ENCODE data around the gene ERP27. TPM values are rescaled to one million over a fixed set of nuclear protein-coding genes. Genes with fewer than 3 reads are reported as not detected.

ERP27 gene
- total RNA-seq, 1 donor = not detected

- Histone ChIP-seq H3K4me1 (ENCODE audit: insufficient read depth, low read length) (no peaks in the 10 kb centered on the region), H3K36me3 (ENCODE audit: insufficient read depth, low read length) (no peaks in the 10 kb centered on the region), H2AFZ (ENCODE audit: low read length) (no peak overlapping the region), H3K4me3 (ENCODE audit: insufficient read depth, low read length) (no peak overlapping the region), H3K4me2 (ENCODE audit: insufficient read depth, low read length) (no peak overlapping the region), H3K79me2 (ENCODE audit: insufficient read depth, low read length) (no peaks in the 10 kb centered on the region), H4K20me1 (ENCODE audit: insufficient read depth, low read length) (no peaks in the 10 kb centered on the region), H3K27me3 (ENCODE audit: insufficient read depth, low read length) (peaks cover 6% of the 10 kb centered on the region), H3K27ac (ENCODE audit: low read depth, low read length) (no peak overlapping the region), H3K9me3 (ENCODE audit: low read depth, low read length) (no peaks in the 10 kb centered on the region)
- DNase-seq (ENCODE audit: insufficient read length, low spot score, missing footprints) = no peak
- TF ChIP-seq, protein P1, sequence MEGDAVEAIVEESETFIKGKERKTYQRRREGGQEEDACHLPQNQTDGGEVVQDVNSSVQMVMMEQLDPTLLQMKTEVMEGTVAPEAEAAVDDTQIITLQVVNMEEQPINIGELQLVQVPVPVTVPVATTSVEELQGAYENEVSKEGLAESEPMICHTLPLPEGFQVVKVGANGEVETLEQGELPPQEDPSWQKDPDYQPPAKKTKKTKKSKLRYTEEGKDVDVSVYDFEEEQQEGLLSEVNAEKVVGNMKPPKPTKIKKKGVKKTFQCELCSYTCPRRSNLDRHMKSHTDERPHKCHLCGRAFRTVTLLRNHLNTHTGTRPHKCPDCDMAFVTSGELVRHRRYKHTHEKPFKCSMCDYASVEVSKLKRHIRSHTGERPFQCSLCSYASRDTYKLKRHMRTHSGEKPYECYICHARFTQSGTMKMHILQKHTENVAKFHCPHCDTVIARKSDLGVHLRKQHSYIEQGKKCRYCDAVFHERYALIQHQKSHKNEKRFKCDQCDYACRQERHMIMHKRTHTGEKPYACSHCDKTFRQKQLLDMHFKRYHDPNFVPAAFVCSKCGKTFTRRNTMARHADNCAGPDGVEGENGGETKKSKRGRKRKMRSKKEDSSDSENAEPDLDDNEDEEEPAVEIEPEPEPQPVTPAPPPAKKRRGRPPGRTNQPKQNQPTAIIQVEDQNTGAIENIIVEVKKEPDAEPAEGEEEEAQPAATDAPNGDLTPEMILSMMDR (IDR thresholded peaks at IDR 0.05; ENCODE audit: extremely low read depth, low read depth, low read length) = no peak
Measured at GRCh38 chr12:14924541-14924940, 13.8 kb downstream of the ERP27 start.

GRCh38 chr12:14923944-14924343 lies 14.4 kb downstream of the ERP27 start:
- TF ChIP-seq, protein P1 (IDR thresholded peaks at IDR 0.05; ENCODE audit: extremely low read depth, low read depth, low read length) = no peak
- Histone ChIP-seq H3K27me3 (ENCODE audit: insufficient read depth, low read length) (peaks cover 3% of the 10 kb centered on the region), H3K79me2 (ENCODE audit: insufficient read depth, low read length) (no peaks in the 10 kb centered on the region), H3K27ac (ENCODE audit: low read depth, low read length) (no peak overlapping the region), H3K36me3 (ENCODE audit: insufficient read depth, low read length) (no peaks in the 10 kb centered on the region), H3K4me2 (ENCODE audit: insufficient read depth, low read length) (no peak overlapping the region), H3K4me1 (ENCODE audit: insufficient read depth, low read length) (no peaks in the 10 kb centered on the region), H2AFZ (ENCODE audit: low read length) (no peak overlapping the region), H3K9me3 (ENCODE audit: low read depth, low read length) (no peaks in the 10 kb centered on the region), H3K4me3 (ENCODE audit: insufficient read depth, low read length) (no peak overlapping the region), H4K20me1 (ENCODE audit: insufficient read depth, low read length) (no peaks in the 10 kb centered on the region)
- DNase-seq (ENCODE audit: insufficient read length, low spot score, missing footprints) = no peak

DNA sequence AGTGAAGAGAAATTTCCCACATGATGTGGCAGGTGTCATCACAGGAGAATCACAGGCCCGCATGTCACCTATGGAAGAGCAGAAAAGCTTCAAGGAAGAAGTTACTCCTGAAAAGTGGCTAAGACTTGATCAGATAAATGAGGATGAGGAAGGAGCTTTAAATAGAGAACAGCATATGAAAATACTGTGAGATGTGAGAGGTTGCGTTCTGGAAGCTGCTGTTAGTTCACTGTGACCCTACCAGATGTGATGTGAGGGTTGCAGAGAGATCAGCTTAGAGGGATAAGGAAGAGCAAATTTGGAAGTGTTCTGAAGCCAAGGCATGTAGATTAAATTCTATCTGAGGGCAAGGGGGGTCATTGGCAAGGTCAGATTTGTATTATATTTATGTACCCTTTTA lies 17.1 kb downstream of the ERP27 start:
- Histone ChIP-seq H3K4me3 (ENCODE audit: insufficient read depth, low read length) (no peak overlapping the region), H3K79me2 (ENCODE audit: insufficient read depth, low read length) (no peaks in the 10 kb centered on the region), H3K4me1 (ENCODE audit: insufficient read depth, low read length) (no peaks in the 10 kb centered on the region), H3K27me3 (ENCODE audit: insufficient read depth, low read length) (no peaks in the 10 kb centered on the region), H3K9me3 (ENCODE audit: low read depth, low read length) (no peaks in the 10 kb centered on the region), H4K20me1 (ENCODE audit: insufficient read depth, low read length) (no peaks in the 10 kb centered on the region), H3K4me2 (ENCODE audit: insufficient read depth, low read length) (no peak overlapping the region), H2AFZ (ENCODE audit: low read length) (no peak overlapping the region), H3K36me3 (ENCODE audit: insufficient read depth, low read length) (no peaks in the 10 kb centered on the region), H3K27ac (ENCODE audit: low read depth, low read length) (no peak overlapping the region)
- TF ChIP-seq, protein P1 (IDR thresholded peaks at IDR 0.05; ENCODE audit: extremely low read depth, low read depth, low read length) = no peak
- no peak for DNase-seq (ENCODE audit: insufficient read length, low spot score, missing footprints)

- H3K4me2 ChIP-seq (ENCODE audit: insufficient read depth, low read length) = no peak overlapping the region
- no peak for DNase-seq (ENCODE audit: insufficient read length, low spot score, missing footprints)
- H3K27me3 ChIP-seq (ENCODE audit: insufficient read depth, low read length) = no peaks in the 10 kb centered on the region
Measured at GRCh38 chr12:14920475-14921126, 17.7 kb downstream of the ERP27 start.

More at GRCh38 chr12:14920475-14921126, 17.7 kb downstream of the ERP27 start:
- H3K27ac ChIP-seq (ENCODE audit: low read depth, low read length) = no peak overlapping the region
- H4K20me1 ChIP-seq (ENCODE audit: insufficient read depth, low read length) = no peaks in the 10 kb centered on the region
- no peaks in the 10 kb centered on the region for H3K36me3 ChIP-seq (ENCODE audit: insufficient read depth, low read length)
- H3K79me2 ChIP-seq (ENCODE audit: insufficient read depth, low read length) = no peaks in the 10 kb centered on the region
- no peak overlapping the region for H3K4me3 ChIP-seq (ENCODE audit: insufficient read depth, low read length)
- H3K4me1 ChIP-seq (ENCODE audit: insufficient read depth, low read length) = no peaks in the 10 kb centered on the region
- H2AFZ ChIP-seq (ENCODE audit: low read length) = no peak overlapping the region
- TF ChIP-seq, protein P1 (IDR thresholded peaks at IDR 0.05; ENCODE audit: extremely low read depth, low read depth, low read length) = no peak
- no peaks in the 10 kb centered on the region for H3K9me3 ChIP-seq (ENCODE audit: low read depth, low read length)
